DMS114 treated with DMSO at 0.1 percent for 48 hours (cell line): ENCODE data around the gene USP9Y.
"Not testable (repeated sequence)": the region's sequence is repeated elsewhere in the genome, so short reads cannot be mapped to it uniquely, and the experiment has no call there.

ENCODE experiments used
- DNase-seq: peaks from one replicate; lab custom pipeline; 2025; ENCODE audit not compliant: unreplicated experiment; lab: John Stamatoyannopoulos, UW

Gene USP9Y

DNA sequence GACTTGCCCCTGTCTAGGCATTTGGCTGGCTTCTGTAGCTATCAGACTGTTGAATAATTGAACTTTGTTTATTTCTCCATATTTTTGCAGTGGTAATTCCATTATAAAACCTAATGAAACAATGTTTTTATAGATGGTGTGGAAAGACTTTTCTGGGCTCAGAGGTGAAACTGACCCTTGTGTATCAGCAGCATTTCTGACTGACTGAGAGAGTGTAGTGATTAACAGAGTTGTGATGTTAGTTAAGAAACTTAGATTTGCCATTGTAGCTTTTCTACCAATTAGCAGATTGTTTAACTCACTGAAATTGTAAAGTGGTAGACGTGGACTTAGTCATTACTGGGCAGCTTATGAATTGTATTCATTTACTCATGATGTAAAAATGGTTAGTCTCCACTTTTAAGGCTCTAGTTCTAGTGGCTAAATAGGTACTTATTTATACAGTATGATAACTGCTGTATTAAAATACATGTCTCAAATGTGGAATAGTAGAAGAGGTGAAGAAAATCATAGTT lies at the start of gene USP9Y:
Gene USP9Y (plus strand): TSS at position 51 of the 515 bp plus-strand sequence. CDS start 8,217 bp downstream, outside the sequence.
- DNase-seq, result no peak

DNA sequence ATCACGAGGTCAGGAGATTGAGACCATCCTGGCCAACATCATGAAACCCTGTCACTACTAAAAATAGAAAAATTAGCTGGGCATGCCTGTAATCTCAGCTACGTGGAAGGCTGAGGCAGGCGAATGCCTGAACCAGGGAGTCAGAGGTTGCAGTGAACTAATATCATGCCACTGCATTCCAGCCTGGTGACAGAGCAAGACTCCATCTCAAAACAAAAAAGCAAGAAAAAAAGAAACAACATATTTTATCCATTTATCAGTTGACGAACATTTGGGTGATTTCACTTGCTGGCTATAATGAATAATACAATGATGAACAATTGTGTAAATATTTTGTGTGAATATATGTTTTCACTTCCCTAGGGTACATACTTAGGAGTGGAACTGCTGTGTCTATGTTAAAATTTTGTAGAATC lies 49.4 kb upstream of the USP9Y start:
- no peak for DNase-seq

GRCh38 chrY:12661745-12662681 lies 39.0 kb upstream of the USP9Y start:
- DNase-seq, result no peak

- DNase-seq, result no peak
These were observed 38.1 kb upstream of the USP9Y start for GRCh38 chrY:12662745-12663591.

DNA sequence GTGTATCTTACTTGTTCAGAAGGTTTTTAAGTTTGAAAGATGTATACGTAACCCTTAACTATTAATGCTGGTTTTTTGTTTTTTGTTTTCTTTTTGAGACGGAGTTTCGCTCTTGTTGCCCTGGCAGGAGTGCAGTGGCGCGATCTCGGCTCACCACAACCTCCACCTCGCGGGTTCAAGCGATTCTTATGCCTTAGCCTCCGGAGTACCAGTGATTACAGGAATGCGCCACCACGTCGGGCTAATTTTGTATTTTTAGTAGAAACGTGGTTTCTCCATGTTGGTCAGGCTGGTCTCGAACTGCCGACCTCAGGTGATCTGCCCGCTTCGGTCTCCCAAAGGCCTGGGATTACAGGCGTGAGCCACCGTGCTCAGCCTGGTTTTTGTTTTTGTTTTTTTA lies 37.2 kb upstream of the USP9Y start:
- not testable (repeated sequence) for DNase-seq

GRCh38 chrY:12678111-12678510 lies 22.9 kb upstream of the USP9Y start:
- DNase-seq, result no peak

DNA sequence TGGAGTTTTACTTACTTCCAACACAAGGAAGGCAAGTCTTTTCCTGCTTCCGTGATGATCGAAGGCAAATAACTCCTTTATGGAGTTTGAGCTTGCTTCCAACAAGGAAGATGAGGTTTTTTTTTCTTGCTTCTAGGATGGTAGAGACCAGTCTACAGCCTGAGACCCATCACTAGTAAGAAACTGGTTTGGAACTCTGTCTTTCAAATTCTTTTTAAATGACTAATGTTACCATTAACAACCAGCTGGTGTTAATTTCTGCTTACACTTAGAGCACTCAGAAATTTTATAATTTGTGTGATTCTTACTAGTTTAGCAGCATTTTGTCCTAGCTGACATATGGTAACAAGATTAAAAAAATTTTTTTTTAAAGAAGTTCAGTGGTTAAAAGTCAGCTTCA lies 19.5 kb upstream of the USP9Y start:
- no peak for DNase-seq

DNA sequence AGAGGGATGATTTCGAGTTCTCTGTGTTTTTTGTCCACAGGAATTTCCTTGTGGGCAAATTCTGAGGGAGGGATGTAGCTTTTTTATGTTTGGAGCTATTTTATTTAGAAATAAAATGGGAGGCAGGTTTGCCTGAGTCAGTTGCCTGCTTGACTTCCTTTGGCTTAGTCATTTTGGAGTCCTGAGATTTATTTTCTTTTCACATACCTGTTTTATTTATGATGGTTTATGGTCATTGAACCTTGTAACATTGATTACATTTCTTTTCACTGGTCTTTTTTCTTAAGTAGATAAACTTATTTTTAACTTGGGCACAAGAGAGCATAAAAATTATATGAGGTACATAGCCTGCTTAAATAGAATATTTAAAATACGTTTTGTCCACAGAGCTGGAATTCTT lies 12.7 kb upstream of the USP9Y start:
- DNase-seq, result no peak

- no peak for DNase-seq
These were observed 944 bp upstream of the USP9Y start for GRCh38 chrY:12700087-12700486.

DNA sequence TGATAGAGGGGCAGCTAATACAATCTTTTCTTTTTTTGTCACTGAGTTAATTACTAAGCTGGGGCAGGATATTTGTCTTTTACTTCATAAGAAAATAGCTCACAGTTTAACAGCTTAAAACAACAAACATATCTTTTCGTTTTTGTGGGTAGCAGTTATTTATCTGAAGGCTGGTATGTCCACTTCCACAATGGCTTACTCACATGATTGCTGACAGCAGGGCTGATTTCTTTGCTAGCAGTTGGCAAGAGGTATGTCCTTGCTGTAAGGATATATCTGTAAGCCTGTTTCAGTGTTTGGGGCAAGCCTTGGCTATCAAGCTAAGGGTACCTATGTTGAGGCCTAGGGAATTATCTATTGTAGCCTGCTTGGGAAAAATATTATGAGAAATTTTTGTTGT lies 1.1 kb downstream of the USP9Y start:
- DNase-seq, result no peak

DNA sequence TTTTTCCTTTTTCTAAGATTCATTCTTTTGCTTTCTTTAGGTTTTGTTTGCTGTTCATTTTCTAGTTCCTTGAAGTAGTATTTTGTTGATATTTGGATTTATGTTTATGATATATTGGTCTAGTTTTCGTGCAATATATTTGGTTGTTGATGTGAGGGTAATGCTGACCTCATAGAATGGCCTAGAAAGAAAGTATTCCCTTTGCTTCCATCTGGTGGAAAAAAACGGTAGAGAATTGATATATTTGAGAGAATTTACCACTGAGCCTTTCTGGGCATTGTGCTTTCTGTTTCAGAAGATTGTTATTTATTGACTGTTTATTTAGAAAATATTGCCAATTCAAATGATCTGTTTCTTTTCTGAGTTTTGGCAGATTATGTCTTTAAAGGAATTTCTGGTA lies 9.4 kb downstream of the USP9Y start:
- DNase-seq, result no peak

DNA sequence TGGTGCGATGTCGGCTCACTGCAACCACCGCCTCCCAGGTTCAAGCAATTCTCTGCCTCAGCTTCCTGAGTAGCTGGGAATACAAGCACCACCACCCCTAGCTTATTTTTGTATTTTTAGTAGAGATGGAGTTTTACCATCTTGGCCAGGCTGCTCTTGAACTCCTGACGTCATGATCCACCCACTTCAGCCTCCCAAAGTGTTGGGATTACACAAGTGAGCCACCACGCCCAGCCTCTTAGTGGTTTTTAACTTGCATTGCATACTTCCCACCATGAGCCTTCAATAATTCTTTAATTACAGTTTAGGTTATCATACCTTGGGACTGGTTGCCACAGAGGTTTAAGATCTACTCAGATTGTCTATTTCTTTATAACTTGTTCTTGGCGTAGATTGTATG lies 14.3 kb downstream of the USP9Y start:
- no peak for DNase-seq

- no peak for DNase-seq
These were observed 28.7 kb downstream of the USP9Y start for GRCh38 chrY:12729746-12730145.

DNA sequence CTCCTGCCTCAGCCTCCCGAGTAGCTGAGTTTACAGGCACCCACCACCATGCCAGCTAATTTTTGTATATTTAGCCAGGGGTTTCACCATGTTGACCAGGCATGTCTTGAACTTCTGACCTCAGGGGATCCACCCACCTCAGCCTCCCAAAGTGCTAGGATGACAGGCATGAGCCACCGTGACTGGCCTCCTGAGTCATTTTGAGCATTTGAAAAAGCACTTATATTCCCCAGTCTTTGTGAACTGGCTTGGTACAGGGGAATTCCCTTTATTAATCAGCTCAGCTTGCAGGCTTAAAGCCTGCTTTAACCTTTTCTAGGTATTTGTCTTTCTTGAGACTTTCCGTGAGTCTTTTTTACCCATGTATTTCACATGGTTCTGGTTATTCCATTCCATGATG lies 32.6 kb downstream of the USP9Y start:
- no peak for DNase-seq

DNA sequence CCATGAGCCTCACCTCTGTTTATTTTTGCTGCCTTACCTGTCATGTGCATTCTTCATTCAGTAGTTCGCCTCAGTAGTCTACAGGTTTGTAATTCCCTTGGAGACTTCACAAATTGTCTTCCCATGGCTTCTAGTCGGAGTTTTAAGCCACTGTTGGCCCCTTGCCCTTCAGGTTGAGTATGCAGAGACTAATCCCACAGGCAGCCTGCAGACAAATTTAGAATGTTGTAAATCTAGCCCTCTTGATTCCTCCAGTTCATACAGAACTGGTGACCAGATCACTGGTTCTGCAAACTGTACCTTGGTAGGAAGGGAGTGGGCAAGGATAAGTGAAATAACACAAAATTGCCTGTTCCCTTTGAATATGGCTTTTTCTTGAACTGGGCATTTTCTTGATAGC lies 33.0 kb downstream of the USP9Y start:
- DNase-seq, result no peak

DNA sequence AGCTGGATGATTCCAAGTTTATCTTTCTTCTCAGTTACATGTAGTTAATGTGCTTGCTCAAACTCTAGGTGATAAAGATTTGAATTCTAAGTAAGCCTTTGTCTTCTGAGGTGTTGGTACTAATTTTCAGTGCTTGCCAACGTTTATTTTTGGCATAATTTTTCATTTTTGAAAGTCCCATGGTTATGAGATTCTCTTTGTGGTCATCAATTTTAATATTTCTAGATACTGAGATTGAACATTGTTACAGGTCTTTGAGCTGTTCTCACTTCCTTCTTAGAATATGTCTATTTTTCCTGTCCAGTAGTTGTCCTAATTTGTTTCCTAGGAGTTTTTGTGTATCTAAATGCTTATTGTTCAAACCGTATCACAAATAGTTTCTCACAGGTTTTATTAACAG lies 40.4 kb downstream of the USP9Y start:
- no peak for DNase-seq

GRCh38 chrY:12742725-12743124 lies 41.7 kb downstream of the USP9Y start:
- DNase-seq, result no peak

GRCh38 chrY:12744091-12744490 lies 43.1 kb downstream of the USP9Y start:
- no peak for DNase-seq

DNA sequence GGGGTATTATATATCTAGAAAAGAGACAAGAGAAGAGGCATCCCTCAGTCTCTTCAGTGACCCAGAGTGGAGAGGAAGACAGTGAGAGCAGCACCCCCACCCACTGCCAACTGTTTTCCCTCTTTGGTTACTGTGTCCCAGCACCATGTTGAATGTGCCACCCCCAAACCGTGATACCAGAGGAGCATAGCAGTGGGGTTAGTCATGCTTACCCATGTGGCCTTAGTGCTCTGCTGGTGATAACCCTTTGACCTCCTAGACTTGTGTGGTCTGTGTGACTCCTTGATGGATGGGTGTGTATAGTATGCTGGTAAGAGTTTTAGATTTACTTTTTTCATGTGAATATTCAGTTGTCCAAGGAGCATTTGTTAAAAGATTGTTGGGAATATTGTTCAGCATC lies 48.3 kb downstream of the USP9Y start:
- no peak for DNase-seq

DNA sequence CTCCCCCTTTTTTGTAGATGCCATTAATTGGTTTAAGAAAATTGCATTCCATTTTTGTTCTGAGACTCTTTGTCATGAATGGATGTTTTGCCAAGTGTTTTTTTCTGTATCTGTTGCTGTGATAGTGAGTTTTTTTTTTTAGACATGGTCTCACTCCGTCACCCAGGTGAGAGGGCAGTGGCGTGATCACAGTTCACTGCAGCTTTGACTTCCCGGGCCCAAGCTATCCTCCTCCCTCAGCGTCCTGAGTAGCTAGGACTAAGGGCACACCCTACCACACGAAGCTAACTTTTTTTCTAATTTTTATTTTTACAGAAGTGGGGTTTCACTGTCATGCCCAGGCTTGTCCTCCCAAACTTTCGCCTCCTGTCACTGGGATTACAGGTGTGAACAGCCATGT lies 51.8 kb downstream of the USP9Y start:
- DNase-seq, result no peak

DNA sequence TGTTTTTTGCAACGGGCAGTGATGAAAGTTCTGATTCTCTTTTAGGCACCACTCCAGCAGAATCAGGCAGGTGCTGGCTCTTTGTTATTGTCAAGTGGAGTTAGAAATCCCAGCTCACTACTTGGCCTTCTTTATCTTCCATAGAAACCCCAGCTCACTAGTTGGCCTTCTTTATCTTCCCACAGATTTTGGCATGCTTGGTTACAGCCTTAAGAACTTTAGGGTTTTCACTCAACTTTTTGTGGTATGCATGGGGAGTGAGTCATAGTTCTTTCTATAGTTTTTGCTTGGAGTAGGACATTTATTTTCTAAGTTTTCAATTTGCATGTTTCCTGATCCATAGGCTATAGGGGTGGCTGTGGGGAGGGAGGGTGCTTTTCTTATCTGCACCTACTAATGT lies 55.0 kb downstream of the USP9Y start:
- no peak for DNase-seq

GRCh38 chrY:12765976-12766375 lies 64.9 kb downstream of the USP9Y start:
- DNase-seq, result no peak
